IMR-90 (cell line): ENCODE measurements around the gene STAT4. TPM values are rescaled to one million over a fixed set of nuclear protein-coding genes. Genes with fewer than 3 reads are reported as not detected.
A peak's percentile ranks its signal among the peaks of the same experiment; 100 is the strongest.

Source experiments
- ATAC-seq: fragments of 200-7000 bp; cut with Tn5 transposase; 2 replicates; pipeline ENCODE4 v1.9.1; 2020; ENCODE audit warnings: low read depth, mild to moderate bottlenecking, moderate library complexity
- BruUV-seq: library from RNA; stranded (reverse); fragments of 400-500 nt; replicated peaks from 2 replicates; lab custom pipeline; 2021; lab: Mats Ljungman, UMichigan
- CTCF ChIA-PET: fragments of 300-600 bp; formaldehyde crosslinking; extraction: SDS; loops from one replicate; lab custom pipeline; 2021; ENCODE audit warnings: antibody characterized with exemption; lab: Yijun Ruan, JAX
- POLR2A ChIA-PET: fragments of 300-600 bp; sonication (Branson Sonifier 250); formaldehyde crosslinking; loops from one replicate; lab custom pipeline; 2022; ENCODE audit warnings: antibody characterized with exemption; ENCODE audit not compliant: unreplicated experiment; lab: Charles Lee
- DNase-seq: peaks from one replicate; pipeline ENCODE4 v3.0.0; 2013
- H2AFZ ChIP-seq: replicated peaks from 2 replicates; pipeline ENCODE3; 2013; ENCODE audit warnings: low read length, mild to moderate bottlenecking; ENCODE audit not compliant: poor library complexity
- H2AK5ac ChIP-seq: 2 replicates; pipeline ENCODE4 v1.6.1; 2013; ENCODE audit warnings: low read depth, low read length, inconsistent platforms
- H2AK9ac ChIP-seq: replicated peaks from 2 replicates; pipeline ENCODE3; 2013; ENCODE audit warnings: mild to moderate bottlenecking, low read depth, low read length, moderate library complexity; ENCODE audit not compliant: poor library complexity
- H2BK120ac ChIP-seq: 2 replicates; pipeline ENCODE4 v1.6.1; 2013; ENCODE audit warnings: low read depth, low read length, inconsistent platforms
- H2BK15ac ChIP-seq: 3 replicates; pipeline ENCODE4 v1.6.1; 2013; ENCODE audit warnings: low read depth, low read length, inconsistent platforms
- H2BK20ac ChIP-seq: 2 replicates; pipeline ENCODE4 v1.6.1; 2013; ENCODE audit warnings: low read depth, mild to moderate bottlenecking, inconsistent platforms, low read length, moderate library complexity
- H2BK5ac ChIP-seq: 2 replicates; pipeline ENCODE4 v1.6.1; 2013; ENCODE audit warnings: mild to moderate bottlenecking, low read depth, low read length, inconsistent platforms; ENCODE audit not compliant: poor library complexity, severe bottlenecking
- H3K14ac ChIP-seq: replicated peaks from 2 replicates; pipeline ENCODE4 v1.6.1; 2013; ENCODE audit warnings: low read depth, low read length, inconsistent platforms
- H3K18ac ChIP-seq: 2 replicates; pipeline ENCODE4 v1.6.1; 2013; ENCODE audit warnings: low read depth, low read length, control low read depth
- H3K23ac ChIP-seq: 2 replicates; pipeline ENCODE4 v1.6.1; 2013; ENCODE audit warnings: low read depth, low read length, inconsistent platforms
- H3K27ac ChIP-seq: 2 replicates; pipeline ENCODE4 v1.5.1; 2013; ENCODE audit warnings: mild to moderate bottlenecking, control low read depth, low read length; ENCODE audit not compliant: insufficient read depth
- H3K27me3 ChIP-seq: 2 replicates; pipeline ENCODE4 v1.6.1; 2013; ENCODE audit warnings: low read length; ENCODE audit not compliant: control insufficient read depth, insufficient read depth
- H3K36me3 ChIP-seq: 2 replicates; pipeline ENCODE4 v1.6.1; 2013; ENCODE audit warnings: low read length, mixed read lengths; ENCODE audit not compliant: control insufficient read depth, insufficient read depth
- H3K4ac ChIP-seq: 2 replicates; pipeline ENCODE4 v1.6.1; 2013; ENCODE audit warnings: low read depth, low read length, inconsistent platforms
- H3K4me1 ChIP-seq: 2 replicates; pipeline ENCODE4 v1.6.1; 2013; ENCODE audit warnings: low read length, mixed read lengths; ENCODE audit not compliant: control insufficient read depth, insufficient read depth
- H3K4me2 ChIP-seq: 2 replicates; pipeline ENCODE4 v1.6.1; 2013; ENCODE audit warnings: low read depth, mild to moderate bottlenecking, control low read depth, low read length, moderate library complexity
- H3K4me3 ChIP-seq: 2 replicates; pipeline ENCODE4 v1.5.1; 2013; ENCODE audit warnings: low read depth, mild to moderate bottlenecking, control low read depth, low read length, moderate library complexity; ENCODE audit not compliant: insufficient read depth
- H3K56ac ChIP-seq: 2 replicates; pipeline ENCODE4 v1.6.1; 2013; ENCODE audit warnings: low read length, inconsistent platforms; ENCODE audit not compliant: insufficient read depth; ENCODE audit errors: extremely low read depth
- H3K79me1 ChIP-seq, 2 experiments: 2 replicates each; pipeline ENCODE4 v1.6.1; 2013; ENCODE audit warnings: low read length in 2 of 2, inconsistent platforms in 1 of 2, low read depth in 1 of 2
- H3K9ac ChIP-seq: 2 replicates; pipeline ENCODE4 v1.6.1; 2013; ENCODE audit warnings: low read depth, low read length, control low read depth
- H3K9me1 ChIP-seq: 2 replicates; pipeline ENCODE4 v1.6.1; 2013; ENCODE audit warnings: low read length, inconsistent platforms; ENCODE audit not compliant: insufficient read depth
- H3K9me3 ChIP-seq: 2 replicates; pipeline ENCODE4 v1.6.1; 2013; ENCODE audit warnings: low read length; ENCODE audit not compliant: control insufficient read depth, insufficient read depth
- H4K20me1 ChIP-seq: 2 replicates; pipeline ENCODE4 v1.6.1; 2013; ENCODE audit warnings: low read length, inconsistent platforms; ENCODE audit not compliant: insufficient read depth
- H4K5ac ChIP-seq: 2 replicates; pipeline ENCODE4 v1.6.1; 2013; ENCODE audit warnings: mild to moderate bottlenecking, low read depth, low read length, control low read depth
- H4K8ac ChIP-seq, 2 experiments: 2 replicates each; pipeline ENCODE4 v1.6.1; 2013; ENCODE audit warnings: low read depth in 2 of 2, low read length in 2 of 2, control low read depth in 1 of 2, inconsistent platforms in 1 of 2
- H4K91ac ChIP-seq: 2 replicates; pipeline ENCODE4 v1.6.1; 2013; ENCODE audit warnings: low read depth, low read length, inconsistent platforms; ENCODE audit not compliant: insufficient read depth
- CEBPB ChIP-seq: IDR thresholded peaks from 2 replicates; pipeline ENCODE4 v1.6.1; 2012; ENCODE audit warnings: low read depth, low read length, improper control_type of control experiment
- FOS ChIP-seq: fragments of 150-350 bp; IDR thresholded peaks from 2 replicates; pipeline ENCODE4 v1.6.1; 2016; ENCODE audit warnings: low read depth, low read length
- MAFK ChIP-seq: IDR thresholded peaks from 2 replicates; pipeline ENCODE4 v1.6.1; 2012; ENCODE audit warnings: low read depth, low read length, improper control_type of control experiment
- MAZ ChIP-seq: IDR thresholded peaks from 2 replicates; pipeline ENCODE4 v1.6.1; 2012; ENCODE audit warnings: low read depth, mild to moderate bottlenecking, low read length, improper control_type of control experiment, moderate library complexity, borderline replicate concordance
- MXI1 ChIP-seq: IDR thresholded peaks from 2 replicates; pipeline ENCODE4 v1.6.1; 2012; ENCODE audit warnings: low read depth, mild to moderate bottlenecking, low read length, moderate library complexity, borderline replicate concordance
- WGBS, 2 experiments: methylation state at CpG; one replicate each; pipeline versions ENCODE4 v1.1.5 to v1.1.7; 2013; ENCODE audit warnings: missing lambda C conversion rate in 2 of 2; ENCODE audit not compliant: insufficient read length in 1 of 2; ENCODE audit errors: extremely low coverage in 2 of 2; 5-methylcytosine and 5-hydroxymethylcytosine counted together
- dilution Hi-C: fragments of 300-500 bp; cut with HindIII; formaldehyde crosslinking; loops from one replicate; pipeline ENCODE4 v1.14.3; 2018; ENCODE audit warnings: low sequenced_read_pairs; ENCODE audit not compliant: unreplicated experiment
- in situ Hi-C: fragments of 300-500 bp; cut with MboI; formaldehyde crosslinking; loops from 3 replicates; pipeline ENCODE4 v1.14.3; 2019; ENCODE audit warnings: low sequenced_read_pairs, inconsistent platforms, mixed read lengths
- intact Hi-C: fragments of 100-400 bp; cut with micrococcal nuclease; formaldehyde crosslinking; loops from 2 replicates; pipeline ENCODE4 v1.10.0; 2022
- polyA plus RNA-seq, 3 experiments: library from polyadenylated mRNA; depleted of rRNA; stranded (reverse); fragments of >200 nt; gene quantifications; 2 replicates each; pipeline ENCODE4 v1.2.3, GENCODE V29; 2012; ENCODE audit warnings: low replicate concordance in 1 of 3
- total RNA-seq: library from RNA; depleted of rRNA; stranded (reverse); fragments of >200 nt; gene quantifications from 2 replicates; pipeline ENCODE4 v1.2.3, GENCODE V29; 2012
- TF ChIP-seq, protein P1 (sequence below): fragments of 150-350 bp; IDR thresholded peaks from 2 replicates; pipeline ENCODE4 v1.6.1; 2016; ENCODE audit warnings: low read depth, mild to moderate bottlenecking, low read length, moderate library complexity, borderline replicate concordance

STAT4 gene
- total and polyA plus RNA-seq, 2 of the 4 experiments (the other 2 are of a cell fraction): 0.36 to 0.48 TPM

DNA sequence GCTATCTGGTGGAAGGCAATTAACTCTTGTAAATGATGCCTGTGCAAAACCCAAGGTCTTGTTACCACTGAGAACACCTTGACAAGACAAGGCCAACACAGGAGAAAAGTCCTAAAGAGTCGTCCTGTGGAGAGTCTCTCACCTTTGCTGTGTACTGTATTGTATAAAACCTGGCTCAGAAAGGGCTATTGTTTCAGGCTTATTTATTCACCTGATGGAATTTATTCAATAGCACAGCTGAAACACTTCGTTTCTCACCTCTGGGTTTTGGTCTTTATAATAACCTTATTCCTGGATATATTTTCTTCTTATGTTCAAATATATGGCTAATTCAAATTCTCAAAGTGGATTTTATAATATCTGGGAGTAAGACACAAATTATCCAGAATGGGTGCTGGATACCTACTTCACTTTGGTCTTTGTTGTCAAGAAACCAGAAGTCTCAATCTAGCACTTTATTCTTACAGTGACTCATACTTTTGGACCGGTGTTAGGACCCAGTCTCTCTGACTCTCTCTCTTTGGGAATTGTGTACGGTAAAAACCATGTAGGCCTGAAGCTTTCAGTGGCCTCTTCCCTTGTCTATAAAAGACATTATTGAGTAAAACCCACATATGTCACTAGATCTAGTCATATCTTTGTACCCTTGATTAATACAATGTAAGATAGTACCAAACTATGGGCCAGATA, 16.1 kb upstream of the STAT4 start:
- H3K4me1 ChIP-seq: peaks cover 24% of the 10 kb centered on the region

More for the DNA sequence above, 16.1 kb upstream of the STAT4 start:
- Histone ChIP-seq H3K23ac (peak overlapping the region; percentile 51), H3K4ac (peak overlapping the region; percentile 56), H3K9me1 (peaks cover 8% of the 10 kb centered on the region), H3K9ac (no peak overlapping the region), H4K91ac (peak overlapping the region; percentile 27), H3K14ac (peak overlapping the region; percentile 53), H2BK5ac (peak overlapping the region; percentile 84), H2AK5ac (peak overlapping the region; percentile 65), H3K18ac (peak overlapping the region; percentile 62), H2BK20ac (peak overlapping the region; percentile 60), H2AFZ (no peak overlapping the region), H3K9me3 (no peaks in the 10 kb centered on the region), H3K56ac (peak overlapping the region; percentile 31; the same call in 1 of the 2 replicates), H4K5ac (peak overlapping the region; percentile 29; the same call in 1 of the 2 replicates), H3K27ac (peak overlapping the region; percentile 46; the same call in 1 of the 2 replicates), H2BK15ac (peak overlapping the region; percentile 46; the same call in 1 of the 3 replicates), H2BK120ac (peak overlapping the region; percentile 75), H3K36me3 (no peaks in the 10 kb centered on the region), H3K4me3 (no peak overlapping the region), H4K8ac (peak overlapping the region in 1 of 2 experiments; percentile 59; a peak in 3 of 4 replicates), H3K79me1 (no peaks in the 10 kb centered on the region), H3K4me2 (peak overlapping the region; percentile 10; the same call in 1 of the 2 replicates), H2AK9ac (no peak overlapping the region), H3K27me3 (no peaks in the 10 kb centered on the region), H4K20me1 (no peaks in the 10 kb centered on the region)
- ATAC-seq: no peak
- POLR2A ChIA-PET: no interaction called here
- dilution Hi-C loops (no loop called here), intact Hi-C loops (loop anchor here (5.0 to 10.0 kb wide), 5 partner anchors 65 to 518 kb away; no protein-coding TSS in a partner anchor), in situ Hi-C loops (loop anchor here (5.0 kb wide), 1 partner anchor 330 kb away; no protein-coding TSS in a partner anchor)
- CTCF ChIA-PET: interaction anchor here (1.0 to 3.7 kb wide), 6 partner anchors 11 to 374 kb away, joined by 3 to 17 read pairs (median 8); no protein-coding TSS in a partner anchor
- no peak for TF ChIP-seq MAFK
- no peak for TF ChIP-seq CEBPB
- TF ChIP-seq MXI1: no peak
- TF ChIP-seq FOS: peak; percentile 22; the same call in 1 of the 2 replicates
- TF ChIP-seq, protein P1, sequence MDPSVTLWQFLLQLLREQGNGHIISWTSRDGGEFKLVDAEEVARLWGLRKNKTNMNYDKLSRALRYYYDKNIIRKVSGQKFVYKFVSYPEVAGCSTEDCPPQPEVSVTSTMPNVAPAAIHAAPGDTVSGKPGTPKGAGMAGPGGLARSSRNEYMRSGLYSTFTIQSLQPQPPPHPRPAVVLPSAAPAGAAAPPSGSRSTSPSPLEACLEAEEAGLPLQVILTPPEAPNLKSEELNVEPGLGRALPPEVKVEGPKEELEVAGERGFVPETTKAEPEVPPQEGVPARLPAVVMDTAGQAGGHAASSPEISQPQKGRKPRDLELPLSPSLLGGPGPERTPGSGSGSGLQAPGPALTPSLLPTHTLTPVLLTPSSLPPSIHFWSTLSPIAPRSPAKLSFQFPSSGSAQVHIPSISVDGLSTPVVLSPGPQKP: no peak
- no peak for TF ChIP-seq MAZ
- no peak for DNase-seq
- no TSS peak for BruUV-seq
- no CpG with 5 or more reads among the region's 4 CpGs for WGBS, 2 experiments
